A549 (cell line): ENCODE data around the gene RYR1.

Experiments
- BCL3 ChIP-seq: fragments of >200 bp; sonication (Bioruptor Twin); formaldehyde crosslinking; IDR thresholded peaks from 3 replicates; pipeline ENCODE4 v1.6.1; 2016
- CEBPB ChIP-seq, 2 experiments: fragments of >200 bp in 1 of 2; sonication (Bioruptor Twin) in 1 of 2; formaldehyde crosslinking in 1 of 2; IDR thresholded peaks; 2 replicates each; pipeline ENCODE4 v1.6.1; 2012 to 2016
- CHD2 ChIP-seq: fragments of 150-350 bp; IDR thresholded peaks from 2 replicates; pipeline ENCODE4 v1.6.1; 2014; ENCODE audit warnings: low read length; ENCODE audit not compliant: partially characterized antibody
- CTCF ChIP-seq: fragments of >200 bp; sonication (Bioruptor Twin); formaldehyde crosslinking; IDR thresholded peaks from 3 replicates; pipeline ENCODE4 v1.5.1; 2016
- EP300 ChIP-seq, 2 experiments: fragments of >200 bp; sonication (Bioruptor Twin); formaldehyde crosslinking; IDR thresholded peaks; 2 replicates in 1 of 2; 3 replicates in 1 of 2; pipeline ENCODE4 v1.6.1; 2016 to 2017
- MAFK ChIP-seq: fragments of 450-650 bp; IDR thresholded peaks from 2 replicates; pipeline ENCODE4 v1.6.1; 2014; ENCODE audit not compliant: partially characterized antibody
- MAX ChIP-seq: IDR thresholded peaks from 2 replicates; pipeline ENCODE4 v1.6.1; 2012
- POLR2A ChIP-seq: IDR thresholded peaks from 2 replicates; pipeline ENCODE4 v1.6.1; 2012; ENCODE audit warnings: mild to moderate bottlenecking, low read length
- RFX5 ChIP-seq: fragments of 450-650 bp; IDR thresholded peaks from 2 replicates; pipeline ENCODE4 v1.7.1; 2014; ENCODE audit warnings: antibody characterized with exemption, mild to moderate bottlenecking, moderate library complexity
- SMC3 ChIP-seq: fragments of >200 bp; sonication (Bioruptor Twin); formaldehyde crosslinking; IDR thresholded peaks from 3 replicates; pipeline ENCODE4 v1.6.1; 2018; ENCODE audit warnings: inconsistent platforms
- USF2 ChIP-seq: fragments of 450-650 bp; IDR thresholded peaks from 2 replicates; pipeline ENCODE4 v1.6.1; 2014; ENCODE audit warnings: antibody characterized with exemption

GRCh38 chr19:38617764-38618589 is 184.5 kb downstream of the RYR1 start, which contains the start of gene MAP4K1:
- TF ChIP-seq POLR2A, result no peak; the same call in 1 of the 2 replicates
- TF ChIP-seq BCL3, result no peak
- no peak for TF ChIP-seq MAFK
- no peak for TF ChIP-seq RFX5
- no peak; the same call in 2 of the 3 replicates for TF ChIP-seq CTCF
- TF ChIP-seq SMC3, result no peak
- TF ChIP-seq USF2, result no peak
- no peak for TF ChIP-seq CEBPB (IDR thresholded peaks at IDR 0.05)
- no peak for TF ChIP-seq CHD2
- TF ChIP-seq EP300 (IDR thresholded peaks at IDR 0.05), result no peak
- TF ChIP-seq MAX, result no peak
